ENCODE measurements around the gene MAGEA4.

Gene MAGEA4

DNA sequence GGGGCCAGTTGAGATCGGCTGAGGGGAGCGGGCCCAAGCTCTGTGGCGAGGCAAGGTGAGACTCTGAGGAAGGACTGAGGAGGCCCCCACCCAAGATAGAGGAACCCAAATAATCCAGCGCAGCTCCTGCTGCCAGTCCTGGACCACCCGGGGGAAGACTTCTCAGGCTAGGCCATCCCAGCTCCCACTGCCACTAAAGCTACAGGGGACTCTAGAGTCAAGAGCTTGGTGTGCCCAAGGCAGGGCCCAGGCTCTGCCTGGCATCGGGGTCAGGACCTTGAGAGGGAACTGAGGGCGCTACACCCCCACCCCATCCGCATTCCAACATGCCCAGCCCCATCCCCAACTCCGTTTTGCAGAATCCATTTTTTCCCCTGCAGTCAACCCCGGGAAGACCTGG is 8.6 kb downstream of the MAGEA4 start:
- no peak overlapping the region for H3K4me3 ChIP-seq (ENCODE audit: low read depth, low read length)
- in situ Hi-C loops (cut with HindIII; ENCODE audit: low sequenced_read_pairs): no loop called here
- TF ChIP-seq, protein P1, sequence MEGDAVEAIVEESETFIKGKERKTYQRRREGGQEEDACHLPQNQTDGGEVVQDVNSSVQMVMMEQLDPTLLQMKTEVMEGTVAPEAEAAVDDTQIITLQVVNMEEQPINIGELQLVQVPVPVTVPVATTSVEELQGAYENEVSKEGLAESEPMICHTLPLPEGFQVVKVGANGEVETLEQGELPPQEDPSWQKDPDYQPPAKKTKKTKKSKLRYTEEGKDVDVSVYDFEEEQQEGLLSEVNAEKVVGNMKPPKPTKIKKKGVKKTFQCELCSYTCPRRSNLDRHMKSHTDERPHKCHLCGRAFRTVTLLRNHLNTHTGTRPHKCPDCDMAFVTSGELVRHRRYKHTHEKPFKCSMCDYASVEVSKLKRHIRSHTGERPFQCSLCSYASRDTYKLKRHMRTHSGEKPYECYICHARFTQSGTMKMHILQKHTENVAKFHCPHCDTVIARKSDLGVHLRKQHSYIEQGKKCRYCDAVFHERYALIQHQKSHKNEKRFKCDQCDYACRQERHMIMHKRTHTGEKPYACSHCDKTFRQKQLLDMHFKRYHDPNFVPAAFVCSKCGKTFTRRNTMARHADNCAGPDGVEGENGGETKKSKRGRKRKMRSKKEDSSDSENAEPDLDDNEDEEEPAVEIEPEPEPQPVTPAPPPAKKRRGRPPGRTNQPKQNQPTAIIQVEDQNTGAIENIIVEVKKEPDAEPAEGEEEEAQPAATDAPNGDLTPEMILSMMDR (IDR thresholded peaks at IDR 0.05; ENCODE audit: low read depth, low read length): no peak
- no peak for DNase-seq (ENCODE audit: low read depth, low spot score)

DNA sequence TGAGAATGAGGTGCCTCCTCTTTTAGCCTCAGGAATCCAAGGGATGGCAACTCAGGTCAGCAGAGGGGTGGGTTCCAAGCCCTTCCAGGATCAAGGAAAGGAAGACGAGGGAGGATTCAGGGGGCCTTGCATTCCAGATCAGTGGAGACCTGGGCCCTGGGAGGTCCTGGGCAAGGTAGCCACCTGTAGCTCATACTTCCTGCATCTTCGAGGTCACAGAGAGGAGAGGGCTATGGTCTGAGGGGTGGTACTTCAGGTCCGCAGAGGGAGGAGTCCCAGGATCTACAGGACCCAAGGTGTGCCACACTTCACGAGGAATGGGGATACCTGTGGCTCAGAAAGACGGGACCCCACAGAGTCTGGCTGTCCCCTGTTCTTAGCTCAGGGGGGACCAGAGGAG is 9.2 kb downstream of the MAGEA4 start:
- in situ Hi-C loops (cut with HindIII; ENCODE audit: low sequenced_read_pairs): no loop called here
- DNase-seq (ENCODE audit: low read depth, low spot score): no peak
- TF ChIP-seq, protein P1 (IDR thresholded peaks at IDR 0.05; ENCODE audit: low read depth, low read length): no peak
- no peak overlapping the region for H3K4me3 ChIP-seq (ENCODE audit: low read depth, low read length)

DNA sequence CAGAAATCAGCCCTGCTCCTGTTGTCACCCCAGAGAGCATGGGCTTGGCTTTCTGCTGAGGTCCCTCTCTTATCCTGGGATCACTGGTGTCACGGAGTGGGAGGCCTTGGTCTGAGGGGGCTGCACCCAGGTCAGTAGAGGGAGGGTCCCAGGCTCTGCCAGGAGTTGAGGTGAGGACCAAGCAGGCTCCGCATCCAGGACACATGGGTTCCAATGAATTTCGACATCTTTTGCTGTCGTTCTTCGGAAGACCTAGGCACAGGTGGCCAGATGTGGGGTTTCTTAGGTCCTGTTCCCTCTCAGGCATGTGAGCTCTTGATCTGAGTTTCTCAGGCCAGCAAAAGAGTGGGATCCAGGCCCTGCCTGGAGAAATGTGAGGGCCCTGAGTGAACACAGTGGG is 10.0 kb downstream of the MAGEA4 start:
- TF ChIP-seq, protein P1 (IDR thresholded peaks at IDR 0.05; ENCODE audit: low read depth, low read length): no peak

DNA sequence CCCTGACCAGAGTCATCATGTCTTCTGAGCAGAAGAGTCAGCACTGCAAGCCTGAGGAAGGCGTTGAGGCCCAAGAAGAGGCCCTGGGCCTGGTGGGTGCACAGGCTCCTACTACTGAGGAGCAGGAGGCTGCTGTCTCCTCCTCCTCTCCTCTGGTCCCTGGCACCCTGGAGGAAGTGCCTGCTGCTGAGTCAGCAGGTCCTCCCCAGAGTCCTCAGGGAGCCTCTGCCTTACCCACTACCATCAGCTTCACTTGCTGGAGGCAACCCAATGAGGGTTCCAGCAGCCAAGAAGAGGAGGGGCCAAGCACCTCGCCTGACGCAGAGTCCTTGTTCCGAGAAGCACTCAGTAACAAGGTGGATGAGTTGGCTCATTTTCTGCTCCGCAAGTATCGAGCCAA is 11.0 kb downstream of the MAGEA4 start:
- in situ Hi-C loops (cut with HindIII; ENCODE audit: low sequenced_read_pairs): no loop called here
- no peak overlapping the region for H3K4me3 ChIP-seq (ENCODE audit: low read depth, low read length)
- no peak for DNase-seq (ENCODE audit: low read depth, low spot score)
- TF ChIP-seq, protein P1 (IDR thresholded peaks at IDR 0.05; ENCODE audit: low read depth, low read length): no peak

More for the DNA sequence above, 10.0 kb downstream of the MAGEA4 start:
- DNase-seq (ENCODE audit: low read depth, low spot score): no peak
- no peak overlapping the region for H3K4me3 ChIP-seq (ENCODE audit: low read depth, low read length)
- in situ Hi-C loops (cut with HindIII; ENCODE audit: low sequenced_read_pairs): no loop called here

DNA sequence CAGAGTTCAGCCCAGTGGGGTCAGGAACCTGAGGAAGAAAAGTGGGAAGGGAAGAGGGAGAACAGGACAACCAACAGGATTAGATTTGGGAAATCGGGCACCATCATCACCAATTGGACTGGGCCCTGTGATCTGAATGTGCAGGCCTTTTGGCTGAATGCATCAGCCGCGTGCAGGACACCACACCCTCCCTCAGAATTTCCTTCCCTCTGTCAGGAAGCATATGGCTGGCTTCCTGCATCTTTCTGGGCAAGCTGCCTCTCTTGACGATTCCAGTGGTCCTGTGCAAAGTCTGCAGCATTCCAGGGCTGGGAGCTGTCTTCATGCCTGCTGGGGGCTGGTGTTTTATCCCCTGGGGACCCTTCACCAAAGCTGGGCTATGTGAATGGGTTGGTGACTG is 16.4 kb downstream of the MAGEA4 start:
- H3K4me3 ChIP-seq (ENCODE audit: low read depth, low read length): no peak overlapping the region
- TF ChIP-seq, protein P1 (IDR thresholded peaks at IDR 0.05; ENCODE audit: low read depth, low read length): no peak
- in situ Hi-C loops (cut with HindIII; ENCODE audit: low sequenced_read_pairs): no loop called here
- DNase-seq (ENCODE audit: low read depth, low spot score): no peak

DNA sequence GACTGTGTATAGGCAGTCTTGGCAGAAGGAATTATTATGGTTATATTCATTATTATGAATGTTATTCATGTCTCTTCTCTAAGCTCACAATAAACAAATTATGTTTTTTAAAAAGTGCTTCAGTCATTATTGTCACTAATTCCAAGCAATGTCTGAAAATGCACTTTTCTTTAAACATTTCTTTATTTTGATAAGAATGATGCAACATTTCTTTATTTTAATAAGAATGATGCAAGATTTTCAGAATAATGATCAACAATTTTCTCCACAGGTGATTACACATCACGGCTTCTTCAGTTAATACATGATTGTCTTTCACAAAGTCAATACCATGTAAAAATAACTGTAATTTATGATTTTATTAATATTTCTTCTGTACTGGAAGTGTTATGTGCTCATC is 22.7 kb downstream of the MAGEA4 start:
- TF ChIP-seq, protein P1 (IDR thresholded peaks at IDR 0.05; ENCODE audit: low read depth, low read length): no peak
- in situ Hi-C loops (cut with HindIII; ENCODE audit: low sequenced_read_pairs): no loop called here
- no peak for DNase-seq (ENCODE audit: low read depth, low spot score)
- no peak overlapping the region for H3K4me3 ChIP-seq (ENCODE audit: low read depth, low read length)

DNA sequence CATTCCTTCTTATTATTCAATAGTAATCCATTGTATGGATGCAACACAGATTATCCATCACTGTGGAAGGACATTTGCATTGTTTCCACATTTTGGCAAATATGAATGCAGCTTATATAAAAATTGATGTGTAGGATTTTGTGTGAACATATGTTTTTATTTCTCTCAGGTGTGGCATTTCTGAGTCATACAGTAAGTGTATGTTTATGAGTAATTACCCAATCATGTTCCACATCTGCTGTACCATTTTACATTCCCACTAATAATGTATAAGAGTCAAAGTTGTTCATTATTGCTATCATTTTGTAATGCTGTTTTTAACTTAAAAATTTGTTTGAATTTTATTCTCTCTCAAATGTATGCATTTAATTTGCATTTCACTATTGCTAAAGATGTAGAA is 25.5 kb downstream of the MAGEA4 start:
- TF ChIP-seq, protein P1 (IDR thresholded peaks at IDR 0.05; ENCODE audit: low read depth, low read length): no peak
- H3K4me3 ChIP-seq (ENCODE audit: low read depth, low read length): no peak overlapping the region
- no peak for DNase-seq (ENCODE audit: low read depth, low spot score)
- in situ Hi-C loops (cut with HindIII; ENCODE audit: low sequenced_read_pairs): no loop called here
